HG02970 (cell line): ENCODE data around the gene STK32B.
"Not testable (repeated sequence)": the region's sequence is repeated elsewhere in the genome, so short reads cannot be mapped to it uniquely, and the experiment has no call there.

Source experiments
- ATAC-seq: cut with Tn5 transposase; IDR thresholded peaks from one replicate; pipeline ENCODE4 v1.9.1; 2021; ENCODE audit warnings: mild to moderate bottlenecking, moderate library complexity, moderate number of reproducible peaks; ENCODE audit not compliant: unreplicated experiment, low FRiP score

STK32B gene

GRCh38 chr4:5420266-5420665 is 369.0 kb downstream of the STK32B start:
- ATAC-seq = no peak

GRCh38 chr4:5421416-5421815 is 370.1 kb downstream of the STK32B start:
- ATAC-seq = no peak

- ATAC-seq = no peak
Observed at GRCh38 chr4:5422195-5422594, 370.9 kb downstream of the STK32B start.

- ATAC-seq = no peak
Observed at GRCh38 chr4:5423670-5424069, 372.4 kb downstream of the STK32B start.

- ATAC-seq = no peak
Observed at GRCh38 chr4:5424211-5424610, 372.9 kb downstream of the STK32B start.

- no peak for ATAC-seq
Observed at GRCh38 chr4:5424901-5425300, 373.6 kb downstream of the STK32B start.

GRCh38 chr4:5429747-5430146 is 378.5 kb downstream of the STK32B start:
- ATAC-seq = no peak

GRCh38 chr4:5433196-5433595 is 381.9 kb downstream of the STK32B start:
- ATAC-seq = no peak

- no peak for ATAC-seq
Observed at GRCh38 chr4:5435201-5435600, 383.9 kb downstream of the STK32B start.

- ATAC-seq = no peak
Observed at GRCh38 chr4:5435823-5436222, 384.5 kb downstream of the STK32B start.

- not testable (repeated sequence) for ATAC-seq
Observed at GRCh38 chr4:5443976-5444802, 392.9 kb downstream of the STK32B start.

GRCh38 chr4:5444918-5445517 is 393.7 kb downstream of the STK32B start:
- no peak for ATAC-seq

- ATAC-seq = no peak
Observed at GRCh38 chr4:5446595-5447226, 395.4 kb downstream of the STK32B start.

GRCh38 chr4:5447755-5448154 is 396.5 kb downstream of the STK32B start:
- ATAC-seq = no peak

GRCh38 chr4:5448221-5448620 is 396.9 kb downstream of the STK32B start:
- no peak for ATAC-seq

GRCh38 chr4:5451243-5451642 is 400.0 kb downstream of the STK32B start:
- no peak for ATAC-seq

- no peak for ATAC-seq
Observed at GRCh38 chr4:5452156-5452555, 400.9 kb downstream of the STK32B start.

GRCh38 chr4:5455003-5455585 is 403.8 kb downstream of the STK32B start:
- ATAC-seq = no peak

- ATAC-seq = no peak
Observed at GRCh38 chr4:5456296-5456845, 405.1 kb downstream of the STK32B start.

- no peak for ATAC-seq
Observed at GRCh38 chr4:5458676-5459075, 407.4 kb downstream of the STK32B start.

GRCh38 chr4:5459236-5459635 is 408.0 kb downstream of the STK32B start:
- no peak for ATAC-seq
